ENCODE measurements around the gene ELAVL2. TPM values are rescaled to one million over a fixed set of nuclear protein-coding genes. Genes with fewer than 3 reads are reported as not detected.

ELAVL2 gene
- total and polyA plus RNA-seq, 12 donors = under 0.01 to 0.64 (median 0.11) TPM; not detected in 5

DNA sequence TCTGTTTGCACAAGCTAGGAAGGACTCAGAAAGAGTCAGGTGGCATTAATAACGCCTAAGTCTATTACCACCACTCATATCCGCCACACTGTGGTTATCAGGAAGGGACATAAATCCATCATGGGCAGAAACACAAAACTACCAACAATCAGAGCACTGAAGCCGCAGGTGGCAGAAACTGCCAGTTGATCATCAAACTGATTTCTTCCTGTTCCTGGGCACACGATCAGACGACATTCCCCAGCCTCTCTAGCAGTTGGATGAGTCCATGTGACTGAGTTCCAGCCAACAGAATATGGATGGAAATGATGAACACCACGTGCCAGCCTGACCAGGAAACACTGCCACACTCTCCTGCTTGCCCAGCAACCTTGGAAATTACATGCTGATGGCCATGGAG is 181.7 kb downstream of the ELAVL2 start:
- ATAC-seq = no peak
- WGBS, 2 donors = 84% methylated on average over 6 of the region's 6 CpGs
- DNase-seq = no peak
- TF ChIP-seq, protein P1, sequence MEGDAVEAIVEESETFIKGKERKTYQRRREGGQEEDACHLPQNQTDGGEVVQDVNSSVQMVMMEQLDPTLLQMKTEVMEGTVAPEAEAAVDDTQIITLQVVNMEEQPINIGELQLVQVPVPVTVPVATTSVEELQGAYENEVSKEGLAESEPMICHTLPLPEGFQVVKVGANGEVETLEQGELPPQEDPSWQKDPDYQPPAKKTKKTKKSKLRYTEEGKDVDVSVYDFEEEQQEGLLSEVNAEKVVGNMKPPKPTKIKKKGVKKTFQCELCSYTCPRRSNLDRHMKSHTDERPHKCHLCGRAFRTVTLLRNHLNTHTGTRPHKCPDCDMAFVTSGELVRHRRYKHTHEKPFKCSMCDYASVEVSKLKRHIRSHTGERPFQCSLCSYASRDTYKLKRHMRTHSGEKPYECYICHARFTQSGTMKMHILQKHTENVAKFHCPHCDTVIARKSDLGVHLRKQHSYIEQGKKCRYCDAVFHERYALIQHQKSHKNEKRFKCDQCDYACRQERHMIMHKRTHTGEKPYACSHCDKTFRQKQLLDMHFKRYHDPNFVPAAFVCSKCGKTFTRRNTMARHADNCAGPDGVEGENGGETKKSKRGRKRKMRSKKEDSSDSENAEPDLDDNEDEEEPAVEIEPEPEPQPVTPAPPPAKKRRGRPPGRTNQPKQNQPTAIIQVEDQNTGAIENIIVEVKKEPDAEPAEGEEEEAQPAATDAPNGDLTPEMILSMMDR (IDR thresholded peaks at IDR 0.05) = no peak
- Histone ChIP-seq H3K9me3 (no peaks in the 10 kb centered on the region), H3K36me3 (no peaks in the 10 kb centered on the region), H3K4me3 (no peak overlapping the region), H3K27ac (no peak overlapping the region), H3K4me1 (no peaks in the 10 kb centered on the region), H3K27me3 (no peaks in the 10 kb centered on the region)
- intact Hi-C loops (cut with DNase I) = no loop called here

- TF ChIP-seq, protein P1 (IDR thresholded peaks at IDR 0.05) = no peak
- Histone ChIP-seq H3K27me3 (no peaks in the 10 kb centered on the region), H3K4me1 (no peaks in the 10 kb centered on the region), H3K9me3 (no peaks in the 10 kb centered on the region), H3K27ac (no peak overlapping the region), H3K36me3 (no peaks in the 10 kb centered on the region), H3K4me3 (no peak overlapping the region)
- DNase-seq = no peak
- 84 to 96% methylated on average over 1 of the region's 1 CpG for whole genome bisulfite sequencing, 2 donors
- intact Hi-C loops (cut with DNase I) = no loop called here
- no peak for ATAC-seq
These were observed 182.3 kb downstream of the ELAVL2 start for GRCh38 chr9:23643656-23644258.

Data from heart right ventricle (tissue), 16 donors.